ENCODE data around the gene NIT1.
A peak's percentile ranks its signal among the peaks of the same experiment; 100 is the strongest.

Gene NIT1

DNA sequence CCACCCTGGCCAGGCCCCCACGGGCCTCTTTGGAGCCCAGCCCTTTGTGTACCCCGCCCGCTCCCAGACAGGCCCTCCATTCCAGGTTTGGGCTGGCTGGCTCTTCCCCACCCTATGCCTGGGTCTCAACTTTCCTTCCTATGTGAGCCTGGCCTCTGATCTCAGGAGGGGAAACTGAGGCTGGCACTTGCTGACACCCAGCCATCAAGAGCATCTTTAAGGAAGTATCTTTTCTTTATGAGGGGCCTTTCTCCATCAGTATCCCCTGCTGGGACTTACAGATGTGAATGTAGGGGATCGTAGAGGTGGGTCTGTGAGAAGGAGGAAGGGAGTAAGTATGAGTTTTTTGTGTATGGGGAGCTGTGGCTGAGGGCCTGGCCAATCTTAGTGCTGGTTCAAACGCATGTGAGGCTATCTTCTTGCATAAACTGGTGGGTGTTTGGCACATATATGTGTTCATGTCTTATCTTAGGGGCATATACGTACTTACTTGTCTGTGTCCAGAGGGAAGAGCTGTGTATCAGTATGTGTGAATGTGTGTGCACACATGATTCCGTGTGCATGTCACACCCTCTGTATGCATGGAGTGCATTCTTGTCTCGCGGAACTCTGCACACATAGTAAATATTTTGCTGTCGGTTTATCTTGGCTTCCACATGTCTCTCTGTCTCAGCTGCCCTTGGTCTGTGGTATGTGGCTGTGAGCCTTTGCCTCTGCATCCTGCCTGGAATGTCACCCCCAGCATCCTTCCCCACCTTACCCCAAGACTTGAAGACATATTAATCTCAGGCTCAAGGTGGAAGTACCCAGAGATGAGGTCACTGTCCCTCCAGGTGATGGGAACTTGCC lies 33.9 kb upstream of the NIT1 start:
- peak; percentile 42 for DNase-seq

DNA sequence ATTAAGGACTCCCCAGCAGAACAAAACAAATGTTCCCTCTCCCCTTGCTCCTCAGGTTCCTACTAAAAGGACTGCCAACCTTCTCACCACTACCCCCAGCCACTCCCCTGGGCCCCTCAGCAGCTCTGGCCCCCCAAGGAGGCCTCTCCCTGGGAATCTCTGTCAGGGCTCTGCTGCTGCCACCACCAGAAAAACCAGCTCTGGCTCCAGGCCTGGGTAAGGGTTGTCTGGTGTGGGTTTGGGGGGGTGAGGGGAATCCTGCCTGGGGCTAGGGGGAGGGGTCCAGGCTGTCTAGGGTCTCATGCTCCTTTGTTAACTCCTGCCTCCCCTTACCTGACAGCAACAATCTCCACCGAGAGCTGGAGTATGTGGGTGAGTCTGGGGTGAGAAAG lies 33.3 kb upstream of the NIT1 start:
- DNase-seq = no peak

DNA sequence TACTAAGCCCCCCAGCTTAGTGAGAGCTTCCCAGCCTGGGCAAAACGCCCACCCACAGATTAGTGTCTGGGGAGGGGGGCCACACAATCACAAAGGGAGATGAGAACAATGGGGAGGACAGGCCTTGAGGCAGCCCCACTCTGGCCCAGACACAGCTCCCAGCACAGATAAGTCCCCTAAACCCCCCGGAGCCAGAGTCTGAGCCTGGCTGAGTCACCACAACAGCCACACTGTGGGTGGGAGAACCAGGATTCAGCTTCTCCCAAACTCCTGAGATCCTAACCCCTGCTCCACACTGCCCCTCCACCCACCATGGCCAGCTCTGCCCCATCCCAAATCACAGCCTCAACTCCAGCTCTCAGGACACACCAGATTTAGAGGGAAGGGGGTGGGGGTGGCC lies 32.7 kb upstream of the NIT1 start:
- DNase-seq = peak; percentile 56

DNA sequence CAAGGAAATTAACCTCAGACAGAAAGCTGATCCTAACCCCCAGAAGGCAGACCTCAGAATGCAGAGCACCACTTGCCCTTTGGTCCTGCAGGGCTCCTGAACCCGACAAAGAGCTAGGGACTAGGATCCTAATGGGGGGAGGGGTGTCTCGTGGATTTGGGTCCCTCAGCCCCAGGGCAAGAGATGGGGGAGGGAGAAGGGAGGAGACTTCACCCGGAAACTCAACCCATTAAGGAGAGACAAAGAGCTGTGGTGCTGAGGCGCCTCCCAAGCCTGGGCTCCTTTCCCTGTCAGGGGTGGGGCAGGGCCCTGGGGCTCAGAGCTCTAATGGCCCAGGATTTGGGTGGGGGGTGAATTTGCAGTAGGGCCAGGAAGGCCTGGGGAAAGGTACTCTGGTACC lies 31.4 kb upstream of the NIT1 start:
- DNase-seq = no peak

DNA sequence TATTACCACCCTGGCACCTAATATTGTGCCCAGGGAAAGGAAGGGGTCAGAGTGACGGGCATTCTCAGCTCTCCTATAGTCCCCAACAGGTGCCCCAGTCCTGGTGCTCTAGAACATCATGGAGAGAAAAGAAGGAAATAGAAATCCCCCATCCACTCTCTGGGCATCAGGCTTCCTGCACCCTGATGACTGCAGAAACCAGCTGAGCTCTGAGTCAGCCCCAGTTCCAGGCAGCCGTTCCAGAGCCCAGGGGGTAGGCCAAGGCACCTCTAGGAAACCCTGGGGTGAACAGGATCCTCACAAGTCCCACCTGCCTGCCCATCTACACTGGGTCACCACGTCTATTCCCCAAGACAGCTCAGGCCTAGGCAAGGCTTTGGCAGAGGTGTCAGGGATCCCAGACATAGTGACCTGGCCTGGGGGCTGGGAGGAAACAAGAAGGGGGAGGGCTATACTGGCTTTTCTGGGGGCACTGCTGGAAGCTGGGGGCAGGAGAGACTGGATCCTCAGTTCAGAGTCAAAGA lies 29.3 kb upstream of the NIT1 start:
- DNase-seq = no peak

DNA sequence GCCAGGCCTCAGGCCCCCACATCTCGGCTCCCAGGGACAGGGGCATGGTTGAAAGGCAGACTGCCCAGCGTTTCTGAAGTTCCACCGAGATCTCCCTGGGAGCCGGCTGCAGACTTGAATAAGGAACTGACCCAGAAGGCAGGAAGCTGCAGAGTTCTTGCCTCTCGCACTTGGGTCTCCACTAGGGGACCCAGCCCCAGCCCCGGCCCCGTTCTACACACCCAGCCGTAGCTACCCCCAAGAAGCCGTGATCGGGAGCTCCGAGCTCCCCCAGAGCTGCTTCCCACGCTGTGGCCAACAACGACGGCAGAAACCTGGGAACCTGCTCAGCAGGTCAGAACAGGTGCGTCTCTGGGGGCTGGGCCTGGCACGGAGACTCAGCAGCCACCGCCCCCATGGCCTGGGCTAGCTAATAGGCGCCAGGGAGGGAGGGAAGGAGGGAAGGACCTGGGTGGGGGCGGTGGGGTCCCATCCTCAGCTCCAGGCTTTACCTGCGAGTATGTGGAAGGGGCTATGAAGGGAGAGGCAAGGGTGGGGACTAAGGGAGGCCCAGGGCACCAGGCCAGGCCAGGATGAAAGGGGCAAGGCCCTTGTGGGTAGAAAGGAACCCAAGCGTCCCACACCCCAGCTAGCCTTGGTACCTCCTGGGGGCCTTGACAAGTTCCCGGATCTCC lies 28.5 kb upstream of the NIT1 start, which contains the start of gene NECTIN4:
NECTIN4 (minus strand) TSS at position 308 of the 674 bp plus-strand sequence; CDS start at position 46, 262 bp downstream.
- DNase-seq = no peak

DNA sequence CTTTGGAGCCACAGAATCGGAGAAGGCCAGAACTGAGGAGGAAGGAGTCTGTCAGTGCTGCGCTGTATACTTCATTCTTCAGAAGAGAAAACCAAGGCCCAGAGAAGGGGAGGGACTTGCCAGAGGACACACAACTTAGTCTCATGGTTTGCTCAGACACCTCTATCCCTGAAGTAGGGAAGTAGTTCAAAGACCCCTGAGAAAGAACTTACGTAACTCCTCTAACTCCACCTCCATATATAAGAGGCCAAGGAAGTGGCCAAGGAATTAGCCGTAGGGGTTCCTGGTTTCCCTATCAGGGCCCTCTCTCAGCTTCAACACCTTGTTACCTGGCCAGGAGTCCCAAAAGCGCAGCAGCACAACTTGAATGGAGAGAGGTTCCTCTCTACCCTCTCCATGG lies 28.0 kb upstream of the NIT1 start:
- no peak for DNase-seq

DNA sequence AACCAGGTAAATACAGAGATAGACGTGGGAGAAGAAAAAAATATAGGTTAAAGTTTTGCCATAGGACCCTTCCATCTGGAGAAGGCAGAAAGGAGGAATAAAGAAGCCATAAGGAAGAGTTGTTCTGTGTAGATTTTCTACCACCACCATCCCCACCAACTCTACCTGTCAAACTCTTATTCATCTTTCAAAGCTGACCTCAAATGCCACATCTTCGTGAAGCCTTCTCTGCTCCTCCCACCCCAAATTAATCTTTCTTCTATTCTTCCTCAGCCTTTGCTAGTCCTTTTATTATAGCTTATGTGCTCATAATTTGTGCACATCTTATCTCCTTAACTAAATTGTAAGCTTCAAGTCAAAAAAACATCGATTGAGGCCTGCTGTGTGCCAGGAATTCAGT lies 27.3 kb upstream of the NIT1 start:
- DNase-seq = no peak

DNA sequence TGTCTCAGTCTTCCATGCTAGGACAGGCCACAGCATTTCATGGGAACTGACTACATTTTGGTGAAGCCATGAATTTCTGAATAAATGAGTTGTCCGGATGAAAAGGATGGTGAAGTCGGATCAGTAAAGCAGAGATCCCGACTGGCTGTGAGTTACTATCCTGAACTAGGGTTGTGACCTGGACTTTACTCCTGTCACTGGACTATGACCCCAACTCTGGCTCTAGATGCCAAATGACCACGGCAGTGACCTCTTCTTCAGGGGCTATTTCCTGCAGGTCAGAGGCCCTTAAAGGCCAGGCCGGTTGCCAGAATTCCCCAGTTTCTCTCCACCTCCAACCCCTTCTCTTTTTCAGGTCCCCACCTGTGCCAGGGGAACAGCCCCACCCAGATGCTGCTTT lies 26.8 kb upstream of the NIT1 start:
- no peak for DNase-seq

DNA sequence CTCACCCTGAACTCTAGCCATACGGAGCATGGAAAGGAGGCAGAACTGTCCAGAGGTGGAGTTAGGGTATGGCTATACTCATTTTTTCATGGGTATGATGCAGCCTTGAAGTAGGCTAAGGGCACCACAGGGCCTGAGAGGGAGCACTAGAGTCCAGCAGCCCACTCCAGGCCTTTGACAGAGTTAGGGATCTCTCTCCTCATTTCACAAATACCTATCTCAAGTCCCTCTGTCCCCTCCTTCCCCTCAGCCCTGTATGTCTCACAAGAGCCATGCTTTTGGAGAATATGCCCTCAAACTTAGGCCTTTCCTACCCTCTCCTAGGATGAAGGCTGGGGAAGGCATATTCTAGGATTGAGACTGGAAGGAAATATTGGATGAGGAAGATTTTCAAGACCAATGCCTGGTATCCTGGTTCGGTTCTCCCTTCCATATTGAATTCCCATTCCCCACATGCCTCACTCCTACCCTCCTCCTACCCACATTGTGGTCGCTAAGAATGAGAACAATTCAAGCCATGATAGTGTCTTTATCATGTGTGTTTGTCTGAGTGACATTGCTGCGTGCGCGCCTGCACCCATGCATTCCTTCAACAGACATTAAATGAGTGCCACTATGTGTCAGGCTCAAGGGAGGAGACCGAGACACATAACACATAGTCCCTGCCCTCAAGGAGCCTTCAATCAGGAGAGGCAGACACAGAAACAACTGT lies 26.0 kb upstream of the NIT1 start:
- peak; percentile 31 for DNase-seq

DNA sequence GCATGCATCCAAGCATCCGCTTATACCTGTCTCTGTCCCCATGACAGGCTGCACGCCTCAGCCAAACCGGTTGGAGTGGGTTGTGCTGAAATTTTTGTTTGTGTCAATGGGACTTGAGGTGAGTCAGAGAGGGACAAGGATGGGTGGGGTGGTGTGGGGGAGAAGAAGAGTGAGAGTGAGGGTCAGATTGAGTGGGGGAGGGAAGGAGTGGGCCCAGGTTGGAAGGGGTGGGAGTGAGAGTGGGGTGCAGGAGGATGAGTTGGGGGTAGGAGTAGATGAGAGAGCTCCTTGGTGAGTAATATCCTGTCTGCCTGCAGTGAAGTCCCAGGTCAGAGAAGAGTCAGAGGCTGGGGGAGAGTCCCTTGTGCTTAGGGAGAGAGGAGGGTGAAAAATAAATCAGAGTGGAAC lies 25.3 kb upstream of the NIT1 start:
- no peak for DNase-seq

DNA sequence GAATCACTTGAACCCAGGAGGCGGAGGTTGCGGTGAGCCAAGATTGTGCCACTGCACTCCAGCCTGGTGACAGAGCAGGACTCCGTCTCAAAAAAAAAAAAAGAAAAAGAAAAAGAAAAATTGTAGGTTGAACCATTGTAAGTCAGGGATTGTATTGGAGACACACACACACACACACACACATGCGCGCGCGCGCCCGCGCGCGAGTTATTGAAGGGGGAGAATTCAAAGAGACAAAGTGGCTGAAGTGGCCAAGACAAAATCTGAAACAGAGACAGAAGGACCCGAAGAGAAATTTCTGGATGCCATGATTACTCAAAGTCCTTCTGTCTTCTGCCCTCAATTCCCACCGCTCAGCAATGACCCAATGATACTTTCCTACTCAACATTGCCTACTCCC lies 23.4 kb upstream of the NIT1 start:
- DNase-seq = no peak

DNA sequence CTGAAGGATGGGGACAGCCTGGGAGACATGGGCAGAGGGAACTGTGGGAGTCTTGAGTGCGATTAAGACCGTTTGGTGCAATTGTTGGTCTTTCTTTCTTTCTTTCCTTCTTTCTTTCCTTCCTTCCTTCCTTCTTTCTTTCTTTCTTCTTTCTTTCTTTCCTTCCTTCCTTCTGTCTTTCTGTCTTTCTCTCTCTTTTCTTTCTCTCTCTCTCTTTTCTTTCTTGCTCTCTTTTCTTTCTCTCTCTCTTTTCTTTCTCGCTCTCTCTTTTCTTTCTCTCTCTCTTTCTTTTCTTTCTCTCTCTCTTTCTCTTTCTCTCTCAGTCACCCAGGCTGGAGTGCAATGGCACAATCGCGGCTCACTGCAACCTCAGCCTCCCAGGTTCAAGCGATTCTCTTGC lies 22.7 kb upstream of the NIT1 start:
- DNase-seq = no peak

DNA sequence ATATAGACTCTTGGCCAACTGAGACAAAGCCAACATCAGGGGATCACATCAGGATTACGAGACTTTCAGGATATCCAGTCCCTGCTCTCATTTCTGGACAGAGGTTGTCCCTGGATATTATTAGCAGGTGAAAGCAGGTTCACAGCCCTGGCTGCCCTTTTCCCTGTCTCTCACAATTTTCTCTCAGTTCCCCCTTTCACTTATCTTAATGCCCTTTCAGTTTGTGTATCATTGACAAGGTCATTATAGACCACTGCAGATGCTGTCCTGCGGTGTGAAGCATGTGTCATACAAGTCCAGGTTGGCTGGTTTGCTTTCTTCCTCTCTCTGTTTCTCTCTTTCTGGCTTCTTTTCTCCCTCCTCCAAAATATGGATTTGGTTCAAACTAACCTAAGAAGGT lies 21.9 kb upstream of the NIT1 start:
- DNase-seq = no peak

DNA sequence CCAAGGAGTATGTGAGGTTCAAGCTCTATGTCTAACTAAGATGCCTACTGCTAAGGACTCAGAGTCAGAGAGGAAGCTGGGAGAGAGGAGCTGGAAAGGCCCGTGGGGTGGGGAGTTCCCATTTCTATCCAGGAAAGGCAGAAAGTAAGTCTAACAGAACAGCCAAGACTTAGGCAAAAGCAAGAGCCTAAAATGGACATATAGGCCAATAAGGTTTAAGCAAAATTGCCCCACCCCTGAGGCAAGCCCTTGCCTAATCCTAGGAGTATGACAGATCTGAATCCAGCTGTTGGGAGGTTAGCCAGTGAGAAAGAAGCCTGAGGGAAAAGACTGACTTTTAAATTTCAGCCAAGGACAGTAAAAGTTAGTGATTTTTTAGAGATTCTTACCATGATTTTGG lies 21.4 kb upstream of the NIT1 start:
- no peak for DNase-seq

DNA sequence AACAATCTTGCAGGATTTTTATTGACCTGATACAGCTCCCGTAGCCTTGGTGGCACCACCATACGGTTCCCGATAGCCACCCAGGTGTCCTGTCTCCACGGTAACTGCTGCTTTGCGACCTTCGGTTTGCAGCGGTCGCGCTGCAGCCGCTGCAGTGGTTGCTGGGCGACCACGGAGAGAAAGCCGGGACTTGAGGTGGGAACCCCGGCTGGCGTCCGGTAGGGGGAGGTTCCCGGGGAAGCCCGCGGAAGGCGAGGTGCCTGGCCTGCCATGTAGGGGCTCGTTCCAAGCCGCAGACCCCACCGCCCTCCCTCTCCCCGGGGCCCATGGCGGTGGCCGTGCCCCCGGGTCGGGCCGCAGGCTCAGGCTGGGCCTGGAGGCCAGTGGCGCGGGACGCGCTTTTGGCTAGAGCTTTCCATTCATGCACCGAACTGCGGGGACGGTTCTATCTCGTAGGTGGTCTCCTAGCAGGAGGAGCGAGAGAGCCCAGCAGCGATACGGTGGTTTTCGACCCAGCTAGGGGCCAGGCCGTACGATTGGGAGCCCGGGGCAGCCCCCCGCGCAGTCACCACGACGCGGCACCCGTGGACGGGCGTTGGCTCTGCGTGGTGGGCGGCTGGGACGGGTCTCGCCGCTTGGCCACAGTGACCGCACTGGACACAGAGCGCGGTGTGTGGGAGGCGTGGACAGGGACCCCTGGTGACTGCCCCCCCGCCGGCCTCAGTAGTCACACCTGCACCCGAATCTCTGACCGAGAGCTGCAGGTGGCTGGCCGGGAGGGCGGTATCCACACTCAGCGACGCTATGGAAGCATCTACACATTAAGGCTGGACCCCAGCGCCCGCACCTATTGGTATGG lies 19.5 kb upstream of the NIT1 start, which contains the start of gene KLHDC9:
KLHDC9 (plus strand) TSS at position 152 of the 859 bp plus-strand sequence; CDS start at position 327, 175 bp downstream.
- peak; percentile 46 for DNase-seq

DNA sequence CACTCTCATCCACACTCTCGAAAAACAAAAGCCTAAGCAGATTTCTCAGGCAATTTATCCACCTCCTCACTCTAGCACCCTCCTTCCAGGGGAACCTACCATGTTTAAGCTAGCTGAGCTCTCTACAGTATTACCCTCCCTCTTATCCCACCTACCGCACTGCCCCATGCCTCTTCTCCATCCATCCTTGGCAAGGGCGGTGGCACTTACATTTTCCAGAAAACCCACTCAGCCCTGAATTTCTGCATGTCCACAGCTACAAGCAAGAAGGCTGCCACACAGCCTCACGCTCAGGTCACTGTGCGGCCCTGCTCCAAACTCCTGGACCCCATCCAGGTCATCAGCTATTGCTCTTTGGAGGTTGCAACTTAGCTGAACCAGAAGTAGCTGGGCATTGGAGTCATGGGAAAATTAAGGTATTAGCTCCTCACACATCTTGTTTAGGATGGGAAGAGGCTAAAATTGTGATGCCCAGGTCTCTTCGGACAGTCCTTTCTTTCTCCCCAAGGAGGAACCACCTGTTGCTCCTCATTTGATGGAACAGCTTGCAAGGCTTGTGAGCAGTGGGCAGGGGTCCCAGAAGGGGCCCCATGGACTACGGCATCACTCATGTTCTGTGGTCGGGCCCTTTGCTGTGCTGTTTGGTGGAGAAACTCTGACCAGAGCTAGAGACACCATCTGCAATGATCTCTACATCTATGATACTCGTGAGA lies 18.7 kb upstream of the NIT1 start:
- no peak for DNase-seq

DNA sequence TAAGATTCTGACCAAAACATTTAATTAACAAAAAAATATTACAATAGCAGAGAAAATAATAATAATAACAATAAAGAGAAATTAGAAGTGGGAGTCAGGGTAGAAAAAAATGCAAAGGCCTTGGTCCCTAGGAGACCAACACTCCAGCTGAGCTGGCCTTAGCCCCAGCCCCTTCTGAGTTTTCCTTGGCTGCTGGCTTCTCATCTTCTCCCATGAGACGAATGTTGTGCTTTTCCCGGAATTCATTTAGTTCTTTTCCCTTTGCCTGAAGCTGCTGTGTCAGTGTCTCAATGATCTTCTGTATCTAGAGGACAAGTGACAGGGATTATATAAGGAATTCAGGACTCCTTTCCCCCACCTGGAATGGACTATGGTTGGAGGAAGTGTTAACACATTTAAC lies 17.3 kb upstream of the NIT1 start:
- no peak for DNase-seq

DNA sequence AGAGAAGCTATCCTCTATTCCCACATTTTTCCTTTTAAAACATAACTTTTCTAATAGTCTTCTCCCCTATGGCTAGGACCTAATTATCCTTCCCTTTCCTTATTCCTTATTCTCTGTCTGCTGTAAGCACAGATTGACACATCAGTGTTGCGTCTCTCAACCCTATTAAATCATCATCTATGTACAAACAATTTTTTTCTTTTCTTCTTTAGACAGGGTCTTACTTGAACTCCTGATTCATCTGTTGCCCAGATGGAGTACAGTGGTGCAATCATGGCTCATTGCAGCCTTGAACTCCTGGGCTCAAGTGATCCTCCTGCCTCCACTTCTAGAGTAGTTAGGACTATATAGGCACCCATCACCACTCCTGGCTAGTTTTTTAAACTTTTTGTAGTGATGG lies 11.5 kb upstream of the NIT1 start:
- DNase-seq = no peak

DNA sequence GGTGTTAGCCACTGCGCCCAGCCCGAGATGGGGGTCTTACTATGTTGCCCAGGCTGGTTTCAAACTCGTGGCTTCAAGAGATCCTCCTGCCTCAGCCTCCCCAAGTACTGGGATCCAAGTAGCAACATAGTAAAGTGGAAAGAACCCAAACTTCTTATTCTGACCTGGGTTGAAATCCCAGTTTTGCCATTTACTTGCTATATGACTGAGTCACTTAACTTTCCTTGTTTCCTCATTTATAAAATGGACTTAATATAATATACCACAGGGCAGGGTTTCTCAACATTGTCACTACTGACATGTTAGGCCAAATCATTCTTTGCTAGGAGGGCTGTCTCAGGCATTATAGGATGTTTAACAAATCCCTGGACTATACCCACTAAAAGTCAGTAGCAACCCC lies 6.8 kb upstream of the NIT1 start:
- DNase-seq = no peak

DNA sequence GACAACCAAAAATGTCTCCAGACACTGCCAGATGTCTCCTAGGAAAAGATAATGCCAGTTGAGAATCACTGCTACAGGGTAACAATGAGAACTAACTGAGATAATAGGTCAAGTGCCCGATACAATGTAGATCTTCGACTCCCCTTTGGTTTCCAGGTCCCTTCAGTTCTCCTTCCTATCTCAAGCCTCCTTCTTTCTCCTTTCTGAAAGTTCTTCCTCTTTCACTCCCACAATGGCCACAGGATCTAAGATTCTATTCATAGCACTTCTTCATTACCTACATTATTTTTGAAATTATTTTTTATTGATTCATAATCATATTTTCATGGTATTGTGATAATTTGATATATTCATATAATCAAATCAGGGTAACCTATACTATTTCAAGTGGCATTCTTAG lies 6.4 kb upstream of the NIT1 start:
- DNase-seq = no peak

DNA sequence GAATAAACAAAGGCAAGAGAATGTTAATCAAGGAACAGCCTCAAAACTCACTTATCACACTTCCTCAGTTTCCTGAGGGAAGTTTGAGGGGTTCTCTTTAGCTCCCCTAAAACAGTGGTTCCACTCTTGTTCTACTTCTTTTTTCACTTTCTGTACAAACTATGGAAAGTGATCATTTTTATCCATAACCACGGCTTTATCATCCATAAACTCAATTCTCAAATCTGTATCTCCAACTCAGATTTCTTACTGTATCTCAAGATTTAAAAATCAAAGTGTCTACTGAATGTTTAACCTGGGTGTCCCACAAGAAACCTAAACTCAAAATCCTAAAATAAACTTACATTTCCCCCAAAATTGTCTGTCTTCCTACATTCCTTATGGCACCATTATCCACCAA lies 4.0 kb upstream of the NIT1 start:
- DNase-seq = no peak

Measured in fibroblast of skin of scalp (primary cell).